Neutrophil (primary cell): ENCODE measurements around the gene GPC5.

Experiments
- H3K27ac ChIP-seq: fragments of 200-600 bp; sonication (generic); 2 replicates; pipeline ENCODE4 v1.5.1; 2016; ENCODE audit warnings: mild to moderate bottlenecking, moderate library complexity
- H3K27me3 ChIP-seq: fragments of 200-600 bp; sonication (generic); 2 replicates; pipeline ENCODE4 v1.6.0; 2016; ENCODE audit warnings: mild to moderate bottlenecking
- H3K36me3 ChIP-seq: fragments of 200-600 bp; sonication (generic); 2 replicates; pipeline ENCODE4 v1.5.1; 2017
- H3K4me1 ChIP-seq, 2 experiments: fragments of 200-600 bp in 1 of 2; sonication (generic) in 1 of 2; 1 replicate in 1 of 2; 2 replicates in 1 of 2; pipeline versions ENCODE4 v1.5.1 to v1.6.1; 2013 to 2016; ENCODE audit warnings: low read depth in 1 of 2, low read length in 1 of 2, mild to moderate bottlenecking in 1 of 2, moderate library complexity in 1 of 2; ENCODE audit not compliant: control insufficient read depth in 1 of 2, insufficient read depth in 1 of 2
- H3K4me3 ChIP-seq, 2 experiments: fragments of 200-600 bp in 1 of 2; sonication (generic) in 1 of 2; 1 replicate in 1 of 2; 2 replicates in 1 of 2; pipeline ENCODE4 v1.5.1; 2013 to 2016; ENCODE audit warnings: low read depth in 1 of 2, low read length in 1 of 2, mild to moderate bottlenecking in 1 of 2, moderate library complexity in 1 of 2
- H3K9me3 ChIP-seq: fragments of 200-600 bp; sonication (generic); 2 replicates; pipeline ENCODE4 v1.5.1; 2016
- TF ChIP-seq, protein P1 (sequence below): fragments of 200-600 bp; sonication (generic); IDR thresholded peaks from 2 replicates; pipeline ENCODE4 v1.5.1; 2016; ENCODE audit warnings: antibody characterized with exemption

The GPC5 gene

DNA sequence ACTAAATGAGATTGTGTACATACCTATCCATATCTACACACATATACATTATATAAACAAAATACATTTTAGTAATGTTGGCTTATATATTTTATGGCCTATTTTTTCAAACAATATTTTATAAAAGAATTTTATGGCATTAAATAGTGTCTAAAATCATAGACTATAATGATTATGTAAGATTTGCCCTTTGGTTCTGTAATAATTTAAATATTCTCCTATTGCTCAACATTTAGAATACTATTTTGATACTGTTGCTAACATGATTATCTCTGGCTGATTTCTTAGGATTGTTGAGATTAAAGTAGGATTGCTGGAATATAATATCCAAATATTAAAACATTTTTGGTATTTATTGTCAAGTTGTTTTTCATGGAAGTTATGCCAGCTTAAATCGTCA, 1263.0 kb downstream of the GPC5 start:
- H3K9me3 ChIP-seq = no peaks in the 10 kb centered on the region
- H3K4me1 ChIP-seq = no peaks in the 10 kb centered on the region
- no peak overlapping the region for H3K4me3 ChIP-seq
- no peaks in the 10 kb centered on the region for H3K36me3 ChIP-seq
- H3K27me3 ChIP-seq = no peaks in the 10 kb centered on the region
- TF ChIP-seq, protein P1, sequence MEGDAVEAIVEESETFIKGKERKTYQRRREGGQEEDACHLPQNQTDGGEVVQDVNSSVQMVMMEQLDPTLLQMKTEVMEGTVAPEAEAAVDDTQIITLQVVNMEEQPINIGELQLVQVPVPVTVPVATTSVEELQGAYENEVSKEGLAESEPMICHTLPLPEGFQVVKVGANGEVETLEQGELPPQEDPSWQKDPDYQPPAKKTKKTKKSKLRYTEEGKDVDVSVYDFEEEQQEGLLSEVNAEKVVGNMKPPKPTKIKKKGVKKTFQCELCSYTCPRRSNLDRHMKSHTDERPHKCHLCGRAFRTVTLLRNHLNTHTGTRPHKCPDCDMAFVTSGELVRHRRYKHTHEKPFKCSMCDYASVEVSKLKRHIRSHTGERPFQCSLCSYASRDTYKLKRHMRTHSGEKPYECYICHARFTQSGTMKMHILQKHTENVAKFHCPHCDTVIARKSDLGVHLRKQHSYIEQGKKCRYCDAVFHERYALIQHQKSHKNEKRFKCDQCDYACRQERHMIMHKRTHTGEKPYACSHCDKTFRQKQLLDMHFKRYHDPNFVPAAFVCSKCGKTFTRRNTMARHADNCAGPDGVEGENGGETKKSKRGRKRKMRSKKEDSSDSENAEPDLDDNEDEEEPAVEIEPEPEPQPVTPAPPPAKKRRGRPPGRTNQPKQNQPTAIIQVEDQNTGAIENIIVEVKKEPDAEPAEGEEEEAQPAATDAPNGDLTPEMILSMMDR = no peak
- no peak overlapping the region for H3K27ac ChIP-seq

DNA sequence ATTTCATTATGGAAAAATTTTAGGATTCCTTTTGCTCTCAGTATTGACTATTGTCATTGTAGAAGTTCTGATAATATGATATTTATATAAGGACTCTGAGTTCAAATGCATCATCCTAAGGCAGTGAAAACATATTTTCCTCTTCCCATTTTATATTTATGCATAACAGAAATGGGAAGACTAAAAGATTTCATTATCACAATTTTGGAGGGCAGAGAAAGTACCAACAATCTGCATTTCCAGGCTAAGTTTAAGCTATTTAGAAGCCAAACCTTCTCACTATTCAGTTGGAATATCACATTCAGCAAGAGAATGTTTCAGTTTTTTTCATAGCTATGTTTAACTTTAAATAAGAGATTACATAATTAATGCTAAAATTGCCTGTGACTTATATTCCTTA, 1269.7 kb downstream of the GPC5 start:
- H3K4me3 ChIP-seq = no peak overlapping the region
- no peak overlapping the region for H3K27ac ChIP-seq
- H3K36me3 ChIP-seq = no peaks in the 10 kb centered on the region
- H3K9me3 ChIP-seq = no peaks in the 10 kb centered on the region
- TF ChIP-seq, protein P1 = no peak
- no peaks in the 10 kb centered on the region for H3K27me3 ChIP-seq
- H3K4me1 ChIP-seq = no peaks in the 10 kb centered on the region

DNA sequence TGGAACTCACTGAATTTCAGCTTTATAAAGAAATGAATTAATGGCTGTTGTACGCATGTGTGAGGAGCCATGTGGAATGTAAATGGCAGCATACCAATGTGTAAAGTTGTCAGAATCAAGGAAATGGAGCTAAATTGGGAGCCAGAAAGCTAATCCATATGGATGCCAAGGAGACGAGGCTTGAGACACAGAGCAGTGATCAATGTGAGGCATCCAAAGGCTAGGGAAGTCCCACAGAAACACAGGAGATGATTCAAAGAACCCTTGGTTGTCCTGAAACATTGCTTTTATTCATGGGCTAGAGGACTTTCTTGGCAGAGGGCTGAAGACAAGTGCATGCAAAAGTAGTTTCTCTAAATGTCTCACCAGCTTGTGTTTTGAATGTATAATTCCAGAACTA, 1271.7 kb downstream of the GPC5 start:
- no peaks in the 10 kb centered on the region for H3K4me1 ChIP-seq

DNA sequence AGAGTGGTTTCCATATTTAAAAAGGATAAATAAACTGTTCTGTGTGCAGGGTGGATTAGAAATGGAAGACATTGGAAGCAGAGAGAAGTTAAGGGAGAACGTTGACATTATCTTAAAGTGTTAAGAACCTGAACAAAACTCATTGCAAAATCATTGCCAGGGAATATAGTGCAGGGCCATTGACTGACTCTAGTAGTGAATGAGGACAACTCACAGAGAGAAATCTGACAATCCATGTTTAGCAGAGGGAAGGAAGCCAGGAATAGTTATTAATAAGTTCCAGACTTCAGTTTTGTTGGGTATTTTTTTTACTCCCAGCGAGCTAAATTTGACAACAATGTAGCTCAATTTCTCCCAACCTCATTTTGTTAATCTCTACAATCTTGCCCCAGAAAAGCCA, 1273.4 kb downstream of the GPC5 start:
- Histone ChIP-seq H3K4me1 (no peaks in the 10 kb centered on the region), H3K9me3 (no peaks in the 10 kb centered on the region), H3K4me3 (no peak overlapping the region), H3K27me3 (no peaks in the 10 kb centered on the region), H3K27ac (no peak overlapping the region), H3K36me3 (no peaks in the 10 kb centered on the region)
- TF ChIP-seq, protein P1 = no peak

More for the DNA sequence above, 1271.7 kb downstream of the GPC5 start:
- H3K36me3 ChIP-seq = no peaks in the 10 kb centered on the region
- H3K27me3 ChIP-seq = no peaks in the 10 kb centered on the region
- H3K27ac ChIP-seq = no peak overlapping the region
- no peak overlapping the region for H3K4me3 ChIP-seq
- no peaks in the 10 kb centered on the region for H3K9me3 ChIP-seq
- TF ChIP-seq, protein P1 = no peak

DNA sequence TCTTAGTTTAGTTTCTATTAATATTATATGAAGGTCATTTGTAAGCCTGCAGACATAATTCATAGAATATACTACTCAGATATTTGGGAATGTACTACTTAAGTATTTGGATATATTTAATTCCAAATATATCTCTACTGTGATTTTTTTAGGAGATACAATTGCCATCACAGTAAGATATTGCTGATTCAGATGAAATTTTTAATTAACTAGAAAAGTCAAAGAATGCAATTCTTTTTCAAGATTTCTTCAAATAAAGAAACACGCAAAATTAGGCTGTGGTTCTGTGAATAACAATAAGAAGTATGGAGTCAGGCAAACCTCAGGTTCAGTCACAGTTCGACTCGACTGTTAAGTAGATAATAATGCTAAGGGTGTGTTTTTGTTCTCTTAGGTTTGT, 1277.8 kb downstream of the GPC5 start:
- Histone ChIP-seq H3K36me3 (no peaks in the 10 kb centered on the region), H3K9me3 (no peaks in the 10 kb centered on the region), H3K27me3 (no peaks in the 10 kb centered on the region), H3K4me3 (no peak overlapping the region), H3K4me1 (no peaks in the 10 kb centered on the region), H3K27ac (no peak overlapping the region)
- TF ChIP-seq, protein P1 = no peak

DNA sequence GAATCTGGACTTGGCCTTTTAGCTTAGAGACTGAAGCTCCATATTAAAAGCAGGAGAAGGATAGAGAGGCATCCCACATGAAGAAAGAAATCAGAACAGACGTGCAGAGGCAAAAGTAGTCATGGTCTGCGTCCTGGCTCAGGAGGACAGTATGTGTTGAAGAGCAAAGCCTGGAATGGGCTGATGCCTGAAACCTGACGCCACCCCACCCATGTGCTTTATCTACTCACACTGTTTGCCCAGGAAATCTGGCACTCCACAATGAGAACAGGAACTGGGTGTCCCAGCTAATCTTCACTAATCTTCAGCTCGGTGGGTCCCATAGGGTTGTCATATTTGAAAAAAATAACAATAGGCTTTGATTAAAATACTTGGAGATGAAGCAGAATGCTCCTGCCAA, 1279.2 kb downstream of the GPC5 start:
- TF ChIP-seq, protein P1 = no peak
- Histone ChIP-seq H3K27me3 (no peaks in the 10 kb centered on the region), H3K36me3 (no peaks in the 10 kb centered on the region), H3K4me3 (no peak overlapping the region), H3K9me3 (no peaks in the 10 kb centered on the region), H3K27ac (no peak overlapping the region), H3K4me1 (no peaks in the 10 kb centered on the region)
